ENCODE data around the gene SLC35E3. TPM values are rescaled to one million over a fixed set of nuclear protein-coding genes. Genes with fewer than 3 reads are reported as not detected.
A peak's percentile ranks its signal among the peaks of the same experiment; 100 is the strongest.

Gene SLC35E3
- total RNA-seq, 2 experiments from 2014 or later = 8.3 to 9.1 TPM

- no peaks in the 10 kb centered on the region for H3K27me3 Mint-ChIP-seq
- DNase-seq = no peak
- POLR2A ChIA-PET = no interaction called here
- no peaks in the 10 kb centered on the region for H3K9me3 Mint-ChIP-seq
- no peak overlapping the region for H3K4me3 Mint-ChIP-seq
- H3K36me3 Mint-ChIP-seq = peaks cover 28% of the 10 kb centered on the region
- H3K27ac Mint-ChIP-seq = no peak overlapping the region
- ATAC-seq (ENCODE audit: low read depth) = no peak
- H3K4me1 Mint-ChIP-seq = no peaks in the 10 kb centered on the region
Measured at GRCh38 chr12:68760806-68761441, 14.9 kb downstream of the SLC35E3 start.

- H3K9me3 Mint-ChIP-seq = no peaks in the 10 kb centered on the region
- no peaks in the 10 kb centered on the region for H3K27me3 Mint-ChIP-seq
- POLR2A ChIA-PET = no interaction called here
- DNase-seq = no peak
- H3K4me1 Mint-ChIP-seq = no peaks in the 10 kb centered on the region
- H3K36me3 Mint-ChIP-seq = peaks cover 25% of the 10 kb centered on the region
- no peak overlapping the region for H3K27ac Mint-ChIP-seq
- H3K4me3 Mint-ChIP-seq = no peak overlapping the region
- ATAC-seq (ENCODE audit: low read depth) = no peak
Measured at GRCh38 chr12:68761442-68761812, 15.5 kb downstream of the SLC35E3 start.

DNA sequence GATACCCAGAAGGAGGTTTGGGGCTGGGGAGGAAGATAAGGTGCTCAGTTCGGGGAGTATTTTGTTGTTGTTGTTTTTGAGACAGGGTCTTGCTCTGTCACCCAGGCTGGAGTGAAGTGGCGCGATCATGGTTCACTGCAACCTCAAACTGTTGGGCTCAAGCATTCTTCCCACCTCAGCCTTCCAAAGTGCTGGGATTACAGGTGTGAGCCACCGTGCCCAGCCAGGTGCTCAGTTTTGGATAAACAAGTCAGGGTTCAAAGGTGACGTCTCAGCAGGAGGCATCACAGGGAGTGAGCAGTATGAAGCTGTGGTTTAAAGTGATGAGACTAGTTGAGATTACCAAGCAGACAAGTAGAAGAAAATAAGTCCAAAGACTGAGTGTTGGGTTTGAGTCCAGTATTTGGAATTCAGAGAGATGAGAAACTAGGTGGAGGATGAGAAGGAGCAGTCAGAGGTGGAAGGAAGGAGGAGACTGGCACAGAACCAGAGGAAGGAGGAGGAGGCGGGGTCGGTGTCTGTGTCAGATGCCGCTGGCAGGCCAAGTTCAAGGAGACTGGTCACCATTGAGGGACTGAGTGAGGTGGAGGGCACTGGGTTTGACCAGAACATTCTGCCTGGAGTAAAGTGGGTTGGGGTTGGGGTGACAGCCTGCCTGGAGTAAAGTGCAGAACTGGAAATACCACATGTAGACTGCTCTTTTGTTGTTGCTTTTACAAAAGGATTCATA is 16.1 kb downstream of the SLC35E3 start:
- Mint-ChIP-seq H3K27ac (peak overlapping the region; percentile 22), H3K4me3 (no peak overlapping the region), H3K27me3 (no peaks in the 10 kb centered on the region), H3K4me1 (no peaks in the 10 kb centered on the region), H3K36me3 (peaks cover 26% of the 10 kb centered on the region), H3K9me3 (no peaks in the 10 kb centered on the region)
- DNase-seq (no peak), ATAC-seq (ENCODE audit: low read depth) (no peak)
- POLR2A ChIA-PET = no interaction called here

DNA sequence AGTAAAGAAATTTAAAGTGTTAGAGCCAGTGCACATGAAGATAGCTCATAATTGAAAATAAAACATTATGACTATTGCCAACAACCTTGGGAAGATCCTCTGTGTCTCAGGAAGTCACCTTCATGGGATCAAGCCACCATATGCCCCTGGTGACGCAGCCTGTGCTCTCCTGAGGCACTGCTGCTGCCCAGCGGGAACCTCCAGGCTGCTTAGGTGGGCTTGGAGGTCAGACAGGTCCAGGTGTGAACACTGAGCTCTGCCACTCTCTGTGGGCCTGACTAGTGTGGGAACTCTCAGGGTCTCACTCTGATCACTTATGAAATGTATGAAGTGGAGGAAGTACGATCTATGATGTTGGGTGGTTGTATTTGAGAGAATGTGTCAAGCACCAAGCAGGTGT is 16.7 kb downstream of the SLC35E3 start:
- Mint-ChIP-seq H3K27ac (no peak overlapping the region), H3K27me3 (no peaks in the 10 kb centered on the region), H3K9me3 (no peaks in the 10 kb centered on the region), H3K4me3 (no peak overlapping the region), H3K4me1 (no peaks in the 10 kb centered on the region), H3K36me3 (peaks cover 28% of the 10 kb centered on the region)
- no peak for DNase-seq
- no peak for ATAC-seq (ENCODE audit: low read depth)
- POLR2A ChIA-PET = no interaction called here

- H3K4me1 Mint-ChIP-seq = no peaks in the 10 kb centered on the region
- DNase-seq = no peak
- no peaks in the 10 kb centered on the region for H3K27me3 Mint-ChIP-seq
- POLR2A ChIA-PET = no interaction called here
- H3K4me3 Mint-ChIP-seq = no peak overlapping the region
- H3K9me3 Mint-ChIP-seq = no peaks in the 10 kb centered on the region
- no peak overlapping the region for H3K27ac Mint-ChIP-seq
- H3K36me3 Mint-ChIP-seq = peaks cover 26% of the 10 kb centered on the region
- no peak for ATAC-seq (ENCODE audit: low read depth)
Measured at GRCh38 chr12:68765696-68766095, 19.7 kb downstream of the SLC35E3 start.

GRCh38 chr12:68766646-68767045 is 20.7 kb downstream of the SLC35E3 start:
- no peak overlapping the region for H3K4me3 Mint-ChIP-seq
- H3K27me3 Mint-ChIP-seq = no peaks in the 10 kb centered on the region
- ATAC-seq (ENCODE audit: low read depth) (no peak), DNase-seq (no peak)
- H3K36me3 Mint-ChIP-seq = peaks cover 23% of the 10 kb centered on the region
- no peaks in the 10 kb centered on the region for H3K9me3 Mint-ChIP-seq
- POLR2A ChIA-PET = no interaction called here
- H3K4me1 Mint-ChIP-seq = no peaks in the 10 kb centered on the region
- H3K27ac Mint-ChIP-seq = no peak overlapping the region

DNA sequence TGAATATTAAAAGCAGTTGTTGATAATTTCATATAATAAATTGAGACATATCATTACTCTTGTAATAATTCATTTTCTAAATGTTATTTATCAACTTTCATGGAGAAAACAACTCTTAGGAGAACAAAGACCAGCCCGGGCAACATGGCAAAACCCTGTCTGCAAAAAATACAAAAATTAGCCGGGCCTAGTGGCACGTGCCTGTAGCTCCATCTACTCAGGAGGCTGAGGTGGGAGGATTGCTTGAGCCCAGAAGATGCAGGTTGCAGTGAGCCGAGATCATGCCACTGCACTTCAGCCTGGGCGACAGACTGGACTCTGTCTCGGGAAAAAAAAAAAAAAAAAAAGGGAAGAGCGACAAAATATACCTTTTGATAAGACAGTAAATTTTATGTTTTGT is 21.2 kb downstream of the SLC35E3 start:
- Mint-ChIP-seq H3K36me3 (peaks cover 20% of the 10 kb centered on the region), H3K27me3 (no peaks in the 10 kb centered on the region), H3K9me3 (no peaks in the 10 kb centered on the region), H3K27ac (no peak overlapping the region), H3K4me3 (no peak overlapping the region), H3K4me1 (no peaks in the 10 kb centered on the region)
- DNase-seq = no peak
- no peak for ATAC-seq (ENCODE audit: low read depth)
- POLR2A ChIA-PET = no interaction called here

GRCh38 chr12:68768431-68768939 is 22.5 kb downstream of the SLC35E3 start:
- Mint-ChIP-seq H3K4me3 (no peak overlapping the region), H3K4me1 (peaks cover 9% of the 10 kb centered on the region), H3K27ac (no peak overlapping the region), H3K27me3 (no peaks in the 10 kb centered on the region), H3K9me3 (no peaks in the 10 kb centered on the region), H3K36me3 (peaks cover 22% of the 10 kb centered on the region)
- DNase-seq = no peak
- POLR2A ChIA-PET = no interaction called here
- ATAC-seq (ENCODE audit: low read depth) = no peak

GRCh38 chr12:68769941-68770340 is 24.0 kb downstream of the SLC35E3 start:
- Mint-ChIP-seq H3K4me3 (no peak overlapping the region), H3K27me3 (no peaks in the 10 kb centered on the region), H3K27ac (peak overlapping the region; percentile 6), H3K36me3 (peaks cover 16% of the 10 kb centered on the region), H3K4me1 (peaks cover 13% of the 10 kb centered on the region), H3K9me3 (no peaks in the 10 kb centered on the region)
- POLR2A ChIA-PET = no interaction called here
- ATAC-seq (ENCODE audit: low read depth) (no peak), DNase-seq (no peak)

GRCh38 chr12:68771223-68771925 is 25.4 kb downstream of the SLC35E3 start:
- Mint-ChIP-seq H3K36me3 (peaks cover 16% of the 10 kb centered on the region), H3K27me3 (no peaks in the 10 kb centered on the region)
- POLR2A ChIA-PET = interaction anchor here (0.7 kb wide), 1 partner anchor 25 kb away, joined by 3 read pairs; no protein-coding TSS in a partner anchor

GRCh38 chr12:68772714-68773113 is 26.7 kb downstream of the SLC35E3 start:
- H3K4me3 Mint-ChIP-seq = peak overlapping the region; percentile 75
- peaks cover 14% of the 10 kb centered on the region for H3K36me3 Mint-ChIP-seq
- peak; percentile 50 for ATAC-seq (ENCODE audit: low read depth)
- peaks cover 13% of the 10 kb centered on the region for H3K4me1 Mint-ChIP-seq
- POLR2A ChIA-PET = no interaction called here
- peak overlapping the region; percentile 79 for H3K27ac Mint-ChIP-seq
- no peak for DNase-seq
- H3K9me3 Mint-ChIP-seq = no peaks in the 10 kb centered on the region
- H3K27me3 Mint-ChIP-seq = no peaks in the 10 kb centered on the region

More at GRCh38 chr12:68771223-68771925, 25.4 kb downstream of the SLC35E3 start:
- no peak overlapping the region for H3K4me3 Mint-ChIP-seq
- H3K27ac Mint-ChIP-seq = no peak overlapping the region
- DNase-seq (no peak), ATAC-seq (ENCODE audit: low read depth) (no peak)
- no peaks in the 10 kb centered on the region for H3K9me3 Mint-ChIP-seq
- H3K4me1 Mint-ChIP-seq = peaks cover 13% of the 10 kb centered on the region

- DNase-seq = no peak
Measured at GRCh38 chr12:68773582-68773981, 27.6 kb downstream of the SLC35E3 start.

DNA sequence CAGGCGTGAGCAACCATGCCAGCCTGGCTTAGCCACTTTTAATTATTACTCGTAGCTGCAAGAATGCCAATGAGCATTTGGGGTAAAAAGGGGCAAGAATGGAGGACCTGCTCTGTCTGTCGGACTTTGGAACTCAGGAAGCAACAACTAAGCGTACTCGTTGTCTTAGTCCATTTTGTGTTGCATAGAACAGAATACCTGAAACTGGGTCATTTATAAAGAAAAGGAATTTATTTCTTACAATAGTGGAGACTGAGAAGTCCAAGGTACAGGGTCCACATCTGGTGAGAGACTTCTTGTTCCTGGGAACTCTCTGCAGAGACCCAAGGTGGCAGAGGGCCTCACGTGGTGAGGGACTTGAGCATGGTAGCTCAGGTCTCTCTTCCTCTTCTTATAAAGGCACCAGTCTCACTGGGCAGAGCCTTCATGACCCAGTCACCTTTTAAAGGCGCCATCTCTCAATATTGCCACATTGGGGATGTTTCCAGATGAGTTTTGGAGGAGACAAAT is 29.2 kb downstream of the SLC35E3 start:
- Mint-ChIP-seq H3K27ac (no peak overlapping the region), H3K4me1 (peaks cover 13% of the 10 kb centered on the region), H3K4me3 (no peak overlapping the region), H3K36me3 (peaks cover 12% of the 10 kb centered on the region), H3K9me3 (peaks cover 1% of the 10 kb centered on the region), H3K27me3 (no peaks in the 10 kb centered on the region)
- DNase-seq = no peak
- ATAC-seq (ENCODE audit: low read depth) = no peak
- POLR2A ChIA-PET = no interaction called here

More at GRCh38 chr12:68773582-68773981, 27.6 kb downstream of the SLC35E3 start:
- Mint-ChIP-seq H3K27me3 (no peaks in the 10 kb centered on the region), H3K4me3 (no peak overlapping the region), H3K36me3 (peaks cover 14% of the 10 kb centered on the region), H3K9me3 (no peaks in the 10 kb centered on the region), H3K4me1 (peaks cover 13% of the 10 kb centered on the region), H3K27ac (no peak overlapping the region)
- ATAC-seq (ENCODE audit: low read depth) = no peak
- POLR2A ChIA-PET = no interaction called here

Measured in activated naive CD8-positive, alpha-beta T cell treated with anti-CD3 and anti-CD28 coated beads, Interleukin-2, amount 10 ng/mL, durations not matched to agents 7 days and 5 days (primary cell).